ENCODE measurements around the gene PTHLH.

GRCh38 chr12:27974735-27975221, 2.2 kb upstream of the PTHLH start:
- TF ChIP-seq POLR2A (IDR thresholded peaks at IDR 0.05) (no peak), CTCF (IDR thresholded peaks at IDR 0.05) (no peak)
